Mesenteric fat pad (tissue), 1 donor: ENCODE measurements around the gene CXCR3. TPM values are rescaled to one million over a fixed set of nuclear protein-coding genes. Genes with fewer than 3 reads are reported as not detected.

Source experiments
- total RNA-seq: library from RNA; stranded (reverse); fragmentation: NEBNext Ultra II Directional; extraction: Animal tissue kit (Norgen Biotek cat#: 25700); gene quantifications from one replicate; pipeline ENCODE4 v1.2.1, GENCODE V29; 2021
- donor health status: DM: yes; HTN: yes; CAD: no.

The CXCR3 gene
- total RNA-seq, 1 donor from 2014 or later = 0.22 TPM

Other genes starting within 250 kb of the CXCR3 start
- gene OGT, start 85.4 kb downstream of the CXCR3 start, total RNA-seq = 99.4 TPM
- gene GCNA, start 40.1 kb downstream of the CXCR3 start, total RNA-seq = 1.3 TPM
- not detected for gene CXorf49, start 99.8 kb upstream of the CXCR3 start, total RNA-seq
- not detected for gene CXorf49B, start 144.8 kb upstream of the CXCR3 start, total RNA-seq